HepG2 (cell line): Measurements from ENCODE around the gene IQCK. TPM values are rescaled to one million over a fixed set of nuclear protein-coding genes. Genes with fewer than 3 reads are reported as not detected.

ENCODE experiments used
- ATAC-seq: fragments of 200-7000 bp; cut with Tn5 transposase; 3 replicates; pipeline ENCODE4 v1.9.1; 2020; ENCODE audit warnings: mild to moderate bottlenecking, moderate library complexity
- BruUV-seq: library from RNA; stranded (reverse); fragments of 400-500 nt; replicated peaks from 2 replicates; lab custom pipeline; 2021; lab: Mats Ljungman, UMichigan
- CTCF ChIA-PET: fragments of 300-600 bp; formaldehyde crosslinking; extraction: SDS; loops from one replicate; lab custom pipeline; 2021; ENCODE audit warnings: low total read pairs, inconsistent platforms, low intra/inter-chr PET ratio; lab: Yijun Ruan, JAX
- POLR2A ChIA-PET: fragments of 350-600 bp; sonication (Branson Sonifier 250); formaldehyde crosslinking; loops from one replicate; lab custom pipeline; 2020; ENCODE audit warnings: antibody characterized with exemption, inconsistent platforms; lab: Yijun Ruan, JAX
- DNase-seq: peaks from one replicate; pipeline ENCODE4 v3.0.0-alpha.2; 2015; ENCODE audit warnings: low spot score
- FAIRE-seq: peaks from 3 replicates; lab custom pipeline; 2011; peaks lifted over from hg19 to GRCh38; lab: Jason Lieb, UNC
- H2AFZ ChIP-seq: one replicate; pipeline ENCODE4 v1.6.1; 2011; ENCODE audit warnings: low read length, inconsistent platforms
- H3K27ac ChIP-seq: fragments of 300-600 bp; 3 replicates; pipeline ENCODE4 v1.8.0; 2011; ENCODE audit warnings: mixed run types, mild to moderate bottlenecking, mixed read lengths, low read length, inconsistent platforms; ENCODE audit not compliant: insufficient read depth; ENCODE audit errors: extremely low read length
- H3K27me3 ChIP-seq, 2 experiments: fragments of 200-600 bp in 1 of 2; 2 replicates in 1 of 2; 3 replicates in 1 of 2; pipeline versions ENCODE4 v1.6.0 to v1.8.0; 2011; ENCODE audit warnings: low read length in 2 of 2, mild to moderate bottlenecking in 2 of 2, moderate library complexity in 2 of 2, inconsistent platforms in 1 of 2; ENCODE audit not compliant: insufficient read depth in 2 of 2, control insufficient read depth in 1 of 2
- H3K36me3 ChIP-seq, 2 experiments: fragments of 200-600 bp in 1 of 2; replicated peaks in 1 of 2; 2 replicates in 1 of 2; 3 replicates in 1 of 2; pipeline versions ENCODE4 v1.5.1 to v1.8.0; 2011; ENCODE audit warnings: low read length in 2 of 2, inconsistent platforms in 1 of 2; ENCODE audit not compliant: insufficient read depth in 2 of 2, control insufficient read depth in 1 of 2
- H3K4me1 ChIP-seq: 2 replicates; pipeline ENCODE4 v1.5.1; 2012; ENCODE audit warnings: low read length, inconsistent platforms; ENCODE audit not compliant: insufficient read depth
- H3K4me2 ChIP-seq: 2 replicates; pipeline ENCODE4 v1.6.0; 2011; ENCODE audit warnings: low read depth, low read length, inconsistent platforms
- H3K4me3 ChIP-seq, 3 experiments: fragments of 200-600 bp in 1 of 3; sonication (generic), shearing (Covaris generic) in 1 of 3; replicated peaks in 1 of 3; 2 replicates each; pipeline ENCODE4 v1.5.1; 2011 to 2016; ENCODE audit warnings: low read length in 3 of 3, inconsistent platforms in 2 of 3, low read depth in 2 of 3, mild to moderate bottlenecking in 2 of 3, control low read depth in 1 of 3, mixed read lengths in 1 of 3; ENCODE audit not compliant: insufficient read depth in 1 of 3
- H3K79me2 ChIP-seq: one replicate; pipeline ENCODE4 v1.6.1; 2011; ENCODE audit warnings: low read length, inconsistent platforms; ENCODE audit not compliant: insufficient read depth
- H3K9ac ChIP-seq: 2 replicates; pipeline ENCODE4 v1.6.0; 2011; ENCODE audit warnings: mild to moderate bottlenecking, low read depth, low read length, inconsistent platforms; ENCODE audit not compliant: insufficient read depth
- H3K9me3 ChIP-seq: 2 replicates; pipeline ENCODE4 v1.5.1; 2012; ENCODE audit warnings: mild to moderate bottlenecking, low read length
- H4K20me1 ChIP-seq: 2 replicates; pipeline ENCODE4 v1.6.0; 2011; ENCODE audit warnings: inconsistent platforms, mild to moderate bottlenecking, low read length, moderate library complexity; ENCODE audit not compliant: insufficient read depth
- ADNP ChIP-seq: sonication (generic); formaldehyde crosslinking; IDR thresholded peaks from 2 replicates; pipeline ENCODE4 v1.4.0; 2020; ENCODE audit warnings: missing genetic modification reagents
- BCL3 ChIP-seq: sonication (generic); formaldehyde crosslinking; IDR thresholded peaks from 2 replicates; pipeline ENCODE4 v1.5.1; 2020; ENCODE audit warnings: mild to moderate bottlenecking, missing genetic modification reagents, moderate library complexity
- DNMT3B ChIP-seq: conservative IDR thresholded peaks from 2 replicates; pipeline ENCODE4 v1.6.1; 2016; ENCODE audit warnings: missing biosample characterization, control low read depth
- E2F5 ChIP-seq: sonication (generic); formaldehyde crosslinking; conservative IDR thresholded peaks from 2 replicates; pipeline ENCODE4 v1.4.0; 2020; ENCODE audit warnings: missing genetic modification reagents
- GTF3A ChIP-seq: sonication (generic); formaldehyde crosslinking; conservative IDR thresholded peaks from 2 replicates; pipeline ENCODE4 v1.4.0; 2020; ENCODE audit warnings: mild to moderate bottlenecking, missing genetic modification reagents
- JUN ChIP-seq: sonication (generic); formaldehyde crosslinking; IDR thresholded peaks from 2 replicates; pipeline ENCODE4 v1.4.0; 2020; ENCODE audit warnings: mild to moderate bottlenecking, missing genetic modification reagents
- MAFK ChIP-seq, 2 experiments: IDR thresholded peaks in 1 of 2; conservative IDR thresholded peaks in 1 of 2; 2 replicates each; pipeline ENCODE4 v1.6.1; 2011; ENCODE audit warnings: improper control_type of control experiment in 2 of 2, low read length in 2 of 2
- MNT ChIP-seq: fragments of 450-650 bp; IDR thresholded peaks from 2 replicates; pipeline ENCODE4 v1.6.1; 2016
- PHF20 ChIP-seq: sonication (generic); formaldehyde crosslinking; IDR thresholded peaks from 2 replicates; pipeline ENCODE4 v1.5.0; 2020; ENCODE audit warnings: mild to moderate bottlenecking, missing genetic modification reagents
- SAFB2 ChIP-seq: sonication (generic); formaldehyde crosslinking; IDR thresholded peaks from 2 replicates; pipeline ENCODE4 v1.5.1; 2020; ENCODE audit warnings: missing genetic modification reagents, low read depth, mild to moderate bottlenecking, borderline replicate concordance
- SMARCC2 ChIP-seq: fragments of 450-650 bp; IDR thresholded peaks from 2 replicates; pipeline ENCODE4 v1.6.1; 2017; ENCODE audit warnings: antibody characterized with exemption, mild to moderate bottlenecking
- ZFP62 ChIP-seq: sonication (generic); formaldehyde crosslinking; IDR thresholded peaks from 2 replicates; pipeline ENCODE4 v1.4.0; 2020; ENCODE audit warnings: missing genetic modification reagents
- ZFP90 ChIP-seq: sonication (generic); formaldehyde crosslinking; IDR thresholded peaks from 2 replicates; pipeline ENCODE4 v1.8.0; 2022; ENCODE audit warnings: missing genetic modification reagents, mild to moderate bottlenecking, inconsistent platforms, borderline replicate concordance
- ZNF792 ChIP-seq: IDR thresholded peaks from 2 replicates; pipeline ENCODE4 v1.6.1; 2016
- WGBS: methylation state at CpG from one replicate; pipeline ENCODE4 v1.1.6; 2017; ENCODE audit warnings: low lambda C conversion rate; 5-methylcytosine and 5-hydroxymethylcytosine counted together
- in situ Hi-C: cut with HindIII; loops from 2 replicates; pipeline ENCODE4 v1.10.0; 2017; ENCODE audit warnings: low pct_unique_long_range_greater_than_20kb; ENCODE audit not compliant: extremely low pct_ligation_motif_present
- intact Hi-C: fragments of 100-400 bp; cut with micrococcal nuclease; formaldehyde crosslinking; loops from one replicate; pipeline ENCODE4 v1.10.0; 2022; ENCODE audit not compliant: unreplicated experiment
- polyA plus RNA-seq, 8 experiments: library from polyadenylated mRNA; depleted of rRNA in 3 of 8; stranded (reverse) in 7 of 8; unstranded in 1 of 8; fragments of >200 nt; fragmentation: Illumina TruSeq in 4 of 8; extraction: Trizol in 4 of 8; gene quantifications; 2 replicates each; pipeline versions ENCODE4 v1.2.1 to v1.2.3, GENCODE V29; 2011 to 2016; ENCODE audit warnings: low read depth in 4 of 8, missing spikeins in 1 of 8, mixed read lengths in 1 of 8; ENCODE audit not compliant: insufficient read depth in 1 of 8
- total RNA-seq, 5 experiments: library from RNA; depleted of rRNA; stranded (reverse); fragments of >200 nt; fragmentation: Illumina TruSeq; extraction: Trizol; gene quantifications; 2 replicates each; pipeline ENCODE4 v1.2.3, GENCODE V29; 2016; ENCODE audit warnings: low read depth in 1 of 5
- TF ChIP-seq, protein P1 (sequence below): IDR thresholded peaks from 2 replicates; pipeline ENCODE4 v1.6.1; 2016

IQCK gene
- total and polyA plus RNA-seq, 2 of the 13 experiments (the other 11 are each of a cell fraction or from before 2014, with no cell fraction given) = 5.1 to 7.3 TPM

DNA sequence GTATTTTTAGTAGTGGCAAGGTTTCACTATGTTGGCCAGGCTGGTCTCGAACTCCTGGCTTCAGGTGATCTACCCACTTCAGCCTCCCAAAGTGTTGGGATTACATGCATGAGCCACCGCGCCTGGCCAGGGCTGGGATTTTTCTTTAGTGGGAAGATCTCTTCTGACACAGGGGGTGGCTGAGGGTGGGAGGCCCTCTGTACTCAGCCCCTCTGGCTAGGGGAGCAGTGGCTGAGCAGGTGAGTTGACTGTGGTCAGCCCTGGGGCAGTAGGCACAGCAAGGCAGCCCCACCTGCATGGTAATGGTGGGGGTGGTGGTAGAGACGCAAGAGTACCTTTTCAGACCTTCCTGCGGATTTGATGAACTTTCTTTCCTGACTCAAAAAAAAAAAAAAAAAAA, 178.9 kb downstream of the IQCK start:
- in situ Hi-C loops = loop anchor here (5.0 kb wide), 1 partner anchor 490 kb away; no protein-coding TSS in a partner anchor
- 34% methylated on average over 5 of the region's 5 CpGs for WGBS
- Histone ChIP-seq H4K20me1 (no peaks in the 10 kb centered on the region), H3K36me3 (no peaks in the 10 kb centered on the region), H3K4me3 (no peak overlapping the region), H3K4me2 (no peak overlapping the region), H3K9ac (no peak overlapping the region), H3K27ac (no peak overlapping the region), H3K4me1 (no peaks in the 10 kb centered on the region), H2AFZ (no peak overlapping the region), H3K9me3 (no peaks in the 10 kb centered on the region), H3K27me3 (peaks cover 0 to 8% of the 10 kb centered on the region in 2 experiments; a peak in 1 of 5 replicates), H3K79me2 (no peaks in the 10 kb centered on the region)
- POLR2A ChIA-PET = no interaction called here
- TF ChIP-seq SAFB2 = no peak
- TF ChIP-seq ZNF792 (CRISPR knock-in tag) = no peak
- no peak for TF ChIP-seq SMARCC2
- TF ChIP-seq ZFP62 (CRISPR knock-in tag) = no peak
- no peak for TF ChIP-seq JUN
- no peak for TF ChIP-seq DNMT3B (CRISPR knock-in tag)
- no peak for TF ChIP-seq E2F5 (CRISPR knock-in tag)
- TF ChIP-seq ZFP90 (CRISPR knock-in tag) = no peak
- TF ChIP-seq MAFK (conservative IDR thresholded peaks at IDR 0.05 in 1 of 2, IDR thresholded peaks at IDR 0.05 in 1 of 2; ENCODE audit: low read length in 2 of 2) = no peak
- FAIRE-seq = no peak
- CTCF ChIA-PET = no interaction called here
- intact Hi-C loops = no loop called here
- ATAC-seq = no peak
- no peak for DNase-seq
- no TSS peak for BruUV-seq

DNA sequence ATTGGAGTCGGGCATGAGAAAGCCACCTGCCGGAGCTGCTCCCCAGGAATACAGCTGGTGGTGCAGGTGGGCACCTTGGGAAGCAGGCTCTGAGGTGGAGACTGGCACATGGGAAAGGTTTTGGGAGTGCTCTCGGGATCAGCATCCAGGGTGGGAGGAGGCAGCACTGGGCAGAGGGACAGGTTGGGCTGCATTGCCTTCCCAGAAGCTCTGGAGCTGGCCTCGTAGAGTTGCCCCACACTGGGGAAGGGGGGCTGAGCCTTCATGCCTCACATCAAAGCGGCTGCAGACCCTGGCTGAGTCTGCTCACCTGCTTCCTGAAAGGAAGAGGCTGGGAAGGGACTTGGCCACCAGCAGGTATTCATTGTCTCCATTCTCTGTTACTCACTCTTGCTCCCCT, 180.1 kb downstream of the IQCK start:
- Histone ChIP-seq H3K79me2 (no peaks in the 10 kb centered on the region), H3K4me3 (no peak overlapping the region), H3K36me3 (no peaks in the 10 kb centered on the region), H3K27me3 (no peaks in the 10 kb centered on the region; a peak in 1 of 5 replicates), H2AFZ (no peak overlapping the region), H3K4me1 (no peaks in the 10 kb centered on the region), H4K20me1 (no peaks in the 10 kb centered on the region), H3K9ac (no peak overlapping the region), H3K27ac (no peak overlapping the region), H3K9me3 (no peaks in the 10 kb centered on the region), H3K4me2 (no peak overlapping the region)
- in situ Hi-C loops = loop anchor here (5.0 kb wide), 1 partner anchor 489 kb away; no protein-coding TSS in a partner anchor
- no peak for DNase-seq
- FAIRE-seq = no peak
- intact Hi-C loops = loop anchor here (2.0 kb wide), 1 partner anchor 485 kb away; no protein-coding TSS in a partner anchor
- WGBS = 27% methylated on average over 5 of the region's 5 CpGs
- CTCF ChIA-PET = no interaction called here
- POLR2A ChIA-PET = no interaction called here
- no TSS peak for BruUV-seq
- ATAC-seq = no peak
- TF ChIP-seq, protein P1, sequence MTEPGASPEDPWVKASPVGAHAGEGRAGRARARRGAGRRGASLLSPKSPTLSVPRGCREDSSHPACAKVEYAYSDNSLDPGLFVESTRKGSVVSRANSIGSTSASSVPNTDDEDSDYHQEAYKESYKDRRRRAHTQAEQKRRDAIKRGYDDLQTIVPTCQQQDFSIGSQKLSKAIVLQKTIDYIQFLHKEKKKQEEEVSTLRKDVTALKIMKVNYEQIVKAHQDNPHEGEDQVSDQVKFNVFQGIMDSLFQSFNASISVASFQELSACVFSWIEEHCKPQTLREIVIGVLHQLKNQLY = no peak
- TF ChIP-seq MNT (no peak), ADNP (CRISPR knock-in tag) (no peak), PHF20 (CRISPR knock-in tag) (no peak), GTF3A (CRISPR knock-in tag) (no peak), BCL3 (CRISPR knock-in tag) (no peak)
